HG03280 (cell line): ENCODE results near the gene EEFSEC.

ENCODE experiments used
- ATAC-seq: cut with Tn5 transposase; IDR thresholded peaks from one replicate; pipeline ENCODE4 v1.9.1; 2021; ENCODE audit warnings: mild to moderate bottlenecking, moderate library complexity; ENCODE audit not compliant: unreplicated experiment

Gene EEFSEC

DNA sequence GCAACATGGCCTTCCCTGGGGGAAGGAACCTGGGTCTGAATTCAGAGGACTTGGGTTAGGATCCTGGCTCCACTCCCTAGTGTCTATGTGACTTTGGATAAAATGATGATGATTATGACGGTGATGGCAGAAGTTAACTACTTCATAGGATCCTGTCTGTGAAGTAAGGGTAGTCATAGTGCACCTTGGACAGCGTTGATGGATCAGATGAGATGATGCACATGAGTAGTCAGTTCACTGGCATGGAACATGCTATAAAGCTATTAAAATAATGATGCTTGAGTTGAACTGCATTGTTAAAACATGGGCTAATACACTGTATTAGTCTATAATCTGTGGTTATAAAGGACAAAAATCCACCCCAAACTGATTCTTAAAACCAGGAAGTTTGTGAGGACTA lies 62.0 kb downstream of the EEFSEC start:
- no peak for ATAC-seq

DNA sequence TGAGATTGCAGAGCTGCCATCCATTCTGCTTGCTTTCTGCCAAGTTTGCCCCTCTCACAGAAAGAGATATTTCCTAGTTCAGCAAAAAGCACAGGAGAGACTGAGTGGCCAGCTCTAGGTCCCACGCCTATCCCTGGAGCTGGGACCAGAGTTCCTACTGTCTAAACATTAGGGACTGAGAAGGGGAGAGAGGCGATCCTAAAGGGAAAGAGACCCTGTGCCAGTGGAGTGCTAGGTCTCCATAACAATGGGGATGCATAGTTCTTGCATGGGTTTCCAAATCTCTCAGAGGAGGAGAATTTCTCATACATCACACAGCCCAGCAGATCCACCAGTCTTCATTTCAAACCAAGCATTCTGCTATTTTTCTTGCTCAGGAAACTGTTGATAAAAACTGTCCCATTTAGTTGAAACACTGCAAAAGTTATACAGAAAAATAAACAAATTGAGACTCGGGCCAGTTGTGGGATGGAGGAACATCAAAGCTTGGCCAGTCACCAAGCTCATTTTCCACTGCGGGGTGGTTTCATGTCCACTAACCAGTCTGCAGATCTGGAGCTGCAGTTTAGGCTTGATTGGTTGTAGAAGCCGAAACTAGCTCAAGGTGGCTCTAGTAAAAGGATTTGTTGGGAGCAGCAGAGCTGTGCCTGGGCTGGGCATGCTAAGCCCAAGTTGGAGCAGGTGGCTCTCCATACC lies 62.7 kb downstream of the EEFSEC start:
- ATAC-seq: no peak

DNA sequence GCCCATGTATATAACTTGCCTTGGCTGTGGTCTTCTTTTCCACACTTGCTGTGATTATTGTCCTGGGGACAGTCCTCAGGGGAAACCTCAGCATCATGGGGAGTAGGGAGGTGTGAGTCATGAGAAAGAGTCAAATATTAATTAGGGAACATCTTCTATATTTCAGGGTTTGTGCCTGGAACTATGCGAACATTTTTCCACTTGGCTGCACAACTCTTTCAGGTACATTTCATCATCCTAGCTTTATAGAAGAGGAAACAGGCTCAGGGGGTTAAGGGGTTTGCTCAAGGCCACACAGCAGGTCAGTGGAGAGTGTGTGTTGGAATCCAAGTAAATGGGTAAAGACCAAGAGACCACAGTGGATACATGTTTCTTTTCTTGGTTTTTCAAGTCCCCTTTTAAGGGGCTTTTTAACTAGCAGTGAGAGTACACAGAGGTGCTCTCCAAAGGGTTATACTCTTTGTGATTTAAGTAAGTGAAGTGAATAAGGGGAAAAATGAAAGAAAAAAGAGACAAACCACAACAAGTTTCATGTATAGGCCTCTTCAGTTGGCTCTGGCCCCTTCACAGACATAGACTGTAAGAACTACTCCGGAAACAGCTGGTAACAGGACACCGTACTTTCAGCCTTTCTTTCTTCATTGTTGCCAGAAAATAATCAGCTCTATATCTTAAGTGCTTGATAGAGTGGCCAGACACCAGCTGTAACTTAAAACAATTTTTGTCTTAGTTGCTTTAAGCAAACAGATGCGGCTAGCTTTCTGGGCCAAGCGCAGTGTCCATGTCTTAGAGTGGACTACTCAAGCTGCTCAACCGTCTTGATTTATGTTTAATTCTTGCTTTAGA lies 64.6 kb downstream of the EEFSEC start:
- no peak for ATAC-seq

DNA sequence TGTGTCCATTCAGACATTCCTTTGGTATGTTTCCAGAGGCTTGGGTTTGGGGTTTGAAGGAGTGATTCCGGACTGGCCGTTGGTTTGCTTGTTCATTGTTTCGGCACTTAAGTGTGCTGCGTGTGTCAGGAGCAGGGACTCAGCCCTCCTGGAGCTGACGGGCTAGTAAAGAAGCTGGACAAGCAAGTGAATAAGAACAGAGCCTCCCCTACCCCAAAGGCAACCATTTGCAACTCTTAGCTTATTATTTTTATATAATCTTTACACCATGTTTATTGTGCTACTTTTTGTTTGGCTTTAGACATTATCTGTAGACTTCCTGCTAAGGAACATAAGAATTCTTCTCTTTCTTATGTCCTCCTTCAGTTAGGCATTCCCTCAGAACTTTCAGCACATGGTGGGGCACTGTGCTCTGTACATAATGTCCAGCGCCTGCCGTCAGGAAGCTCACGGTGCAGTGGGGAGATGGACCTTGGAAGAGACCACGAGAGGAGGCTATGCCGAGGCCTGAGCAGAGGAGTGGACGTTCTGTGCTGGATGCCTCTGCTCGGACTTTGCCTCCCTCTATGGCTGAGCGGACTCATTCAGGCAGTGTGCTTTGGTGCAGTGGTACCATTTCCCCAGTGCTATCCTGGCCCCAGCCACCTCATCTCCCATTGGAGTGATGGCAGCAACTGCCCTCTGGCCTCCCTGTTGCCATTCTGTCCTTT lies 65.4 kb downstream of the EEFSEC start:
- no peak for ATAC-seq

DNA sequence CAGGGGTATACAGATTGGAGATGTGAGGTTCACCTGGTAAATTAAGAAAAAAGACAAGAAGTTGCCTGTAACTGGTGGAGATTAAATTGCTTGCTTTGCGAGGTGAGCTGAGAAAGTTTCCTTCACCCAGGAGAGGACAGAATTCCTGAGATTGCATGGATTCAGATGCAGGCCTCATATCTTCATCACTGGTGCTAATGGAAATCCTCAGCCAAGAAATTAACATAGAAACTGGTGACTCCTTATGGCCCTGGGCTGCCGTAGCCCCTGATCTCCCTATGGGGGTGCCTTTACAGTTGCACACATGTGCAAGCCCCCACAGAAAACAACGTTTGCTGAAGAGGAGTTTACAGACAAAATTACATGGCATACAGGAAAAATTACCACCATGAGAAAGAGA lies 68.0 kb downstream of the EEFSEC start:
- ATAC-seq: no peak

DNA sequence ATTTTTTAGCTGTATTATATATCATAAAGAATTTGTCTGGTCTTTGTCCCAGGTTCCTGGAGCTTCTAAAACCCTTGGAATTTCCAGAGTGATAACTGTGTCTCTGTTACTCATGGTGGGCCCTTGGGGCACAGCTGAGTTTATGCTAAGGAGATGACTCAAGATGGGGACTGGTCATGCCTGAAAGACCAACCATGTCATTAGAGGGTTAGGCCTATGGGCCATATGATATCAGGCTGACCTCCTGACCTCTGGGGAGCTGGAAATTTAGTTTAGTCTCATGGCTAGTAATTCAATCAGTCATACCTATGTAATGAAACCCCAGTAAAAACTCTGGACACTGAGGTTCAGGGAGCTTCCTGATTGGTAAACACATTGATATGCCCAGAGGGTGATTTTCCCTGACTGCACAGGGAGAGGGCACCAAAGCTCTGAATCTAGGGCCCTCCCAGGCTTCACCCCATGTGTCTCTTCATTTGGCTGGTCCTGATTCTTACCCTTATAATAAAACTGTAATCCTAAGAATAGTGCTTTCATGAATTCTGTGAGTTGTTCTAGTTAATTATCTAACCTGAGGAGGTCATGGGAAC lies 69.6 kb downstream of the EEFSEC start:
- ATAC-seq: no peak

DNA sequence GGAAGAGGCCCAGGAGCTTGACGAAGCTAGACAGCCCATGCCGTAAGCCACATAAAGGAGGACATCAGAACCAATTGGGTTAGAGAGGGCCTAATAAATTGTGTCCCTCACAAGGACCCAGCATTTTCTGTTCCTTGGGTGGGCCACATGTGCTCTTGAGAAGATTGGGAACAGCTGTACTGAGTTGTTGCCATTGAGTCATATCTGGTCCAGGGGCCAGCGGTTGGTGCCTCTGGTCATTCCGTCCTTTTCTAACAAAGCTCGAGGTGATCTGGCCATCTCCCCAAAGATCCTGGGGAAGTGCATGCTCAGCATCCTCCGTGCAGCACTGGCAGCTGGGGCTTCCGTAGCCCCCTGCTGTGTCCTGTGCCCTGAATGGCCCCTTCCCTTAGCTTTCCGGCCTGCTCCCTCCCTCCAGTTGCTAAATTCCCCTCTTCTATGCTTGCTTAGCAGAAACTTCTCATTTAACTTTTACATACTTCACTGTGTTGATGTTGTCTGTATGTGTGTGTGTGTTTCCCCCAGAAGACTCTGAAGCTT lies 73.0 kb downstream of the EEFSEC start:
- ATAC-seq: no peak

DNA sequence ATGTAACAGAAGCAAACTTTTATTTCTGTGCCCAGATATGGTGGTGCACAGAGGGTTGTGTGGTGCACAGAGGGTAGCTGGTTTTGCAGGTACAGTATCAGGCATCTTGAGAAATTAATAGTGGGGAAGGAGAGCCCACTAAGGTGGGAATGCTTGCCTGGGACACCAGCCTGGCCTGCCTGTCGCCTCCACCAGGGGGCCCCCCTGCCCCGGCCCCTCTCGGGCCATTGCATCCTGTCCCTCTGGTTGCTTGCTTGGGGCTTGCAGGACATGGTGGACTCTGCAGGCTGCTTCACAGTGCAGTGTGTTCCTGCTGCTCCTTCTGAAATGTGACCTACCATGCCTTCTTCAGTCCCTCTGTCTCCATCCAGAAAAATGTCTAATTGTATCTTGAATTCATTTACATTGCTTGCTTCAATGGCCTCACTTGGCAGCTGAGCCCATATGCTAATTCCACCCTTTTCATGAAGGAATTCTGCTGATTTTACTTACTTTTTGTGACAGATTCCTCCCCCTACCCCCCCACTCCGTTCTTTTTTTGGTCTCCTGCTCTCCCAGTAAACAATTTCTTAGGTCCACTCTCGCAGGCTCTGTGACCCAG lies 73.6 kb downstream of the EEFSEC start:
- no peak for ATAC-seq

DNA sequence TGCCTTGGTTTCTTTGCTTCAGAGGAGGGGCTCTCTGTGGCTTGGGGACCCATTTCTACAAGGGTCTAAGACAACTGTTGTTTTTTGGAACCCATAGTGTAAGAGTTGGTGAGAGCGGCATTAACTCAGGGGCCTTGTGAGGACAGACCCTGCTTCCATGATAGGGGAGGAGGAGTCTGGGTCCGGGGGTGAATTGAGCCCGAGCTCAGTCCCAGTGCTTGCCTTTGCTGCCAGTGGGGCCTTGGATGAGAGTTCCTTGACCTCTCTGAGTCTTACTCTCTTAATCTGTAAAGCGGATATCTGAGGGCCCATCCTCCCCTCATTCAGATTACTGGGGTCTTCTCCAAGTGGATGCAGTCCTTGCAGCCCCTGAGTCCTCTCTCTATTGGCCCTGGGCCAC lies 74.2 kb downstream of the EEFSEC start:
- ATAC-seq: no peak

DNA sequence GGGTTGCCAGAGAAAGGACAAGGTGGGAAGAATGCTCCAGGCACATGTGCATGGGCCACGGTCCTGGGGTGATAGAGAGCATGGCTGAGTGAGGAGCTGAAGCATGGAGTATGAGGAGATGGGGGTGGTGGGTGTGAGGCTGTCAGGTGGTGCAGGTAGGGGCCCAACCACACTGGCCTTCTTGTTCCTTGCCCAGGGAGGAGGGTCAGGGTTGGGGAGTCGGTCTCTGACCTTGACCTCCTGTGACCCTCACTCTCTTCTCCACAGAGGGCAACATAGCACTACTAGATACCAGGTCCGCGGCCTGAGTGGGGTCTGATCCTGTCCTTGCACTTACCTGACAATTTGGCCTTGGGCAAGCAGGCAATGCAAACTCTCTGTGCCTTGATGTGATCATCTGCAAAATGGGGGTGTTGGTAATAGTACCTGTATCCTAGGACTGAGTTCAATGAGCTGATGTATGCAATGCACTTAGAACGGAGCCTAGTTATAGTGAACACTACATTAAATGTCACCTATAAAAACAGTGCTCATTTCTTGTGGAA lies 75.2 kb downstream of the EEFSEC start:
- no peak for ATAC-seq

DNA sequence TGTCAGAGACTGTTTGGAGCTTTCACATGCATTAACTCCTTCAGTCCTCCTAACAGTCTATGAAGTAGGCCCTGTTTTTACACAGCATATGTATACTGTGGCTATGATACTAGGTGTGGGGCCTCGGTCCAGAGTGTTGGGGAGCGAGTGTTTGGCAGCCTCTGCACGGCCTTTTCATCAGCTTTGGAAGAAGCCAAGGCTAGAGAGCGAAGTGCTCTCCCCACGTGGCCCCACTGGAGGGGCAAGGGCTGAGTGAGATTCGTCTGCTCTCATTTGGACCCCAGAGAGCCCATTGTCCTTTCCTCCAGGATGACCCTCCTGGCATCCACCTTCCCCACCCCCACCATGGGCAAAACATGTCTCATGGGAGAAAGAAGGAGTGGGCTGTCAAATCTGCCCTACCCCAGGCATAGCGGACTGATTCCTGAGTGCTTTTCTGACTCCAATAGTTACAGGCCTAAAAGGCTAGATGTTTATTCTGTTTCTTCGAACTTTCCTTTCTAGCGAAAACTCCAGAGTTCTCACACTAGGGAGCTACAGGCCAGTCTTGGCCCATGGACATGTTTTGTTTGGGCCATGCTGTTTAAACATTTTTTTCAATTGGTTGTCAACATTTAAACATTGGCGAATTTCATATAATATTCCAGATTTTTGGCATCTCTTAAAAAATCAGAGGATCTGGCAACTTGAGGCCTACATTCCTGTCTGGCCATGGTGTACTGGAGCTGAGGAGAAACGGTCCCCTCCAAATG lies 76.0 kb downstream of the EEFSEC start:
- no peak for ATAC-seq

DNA sequence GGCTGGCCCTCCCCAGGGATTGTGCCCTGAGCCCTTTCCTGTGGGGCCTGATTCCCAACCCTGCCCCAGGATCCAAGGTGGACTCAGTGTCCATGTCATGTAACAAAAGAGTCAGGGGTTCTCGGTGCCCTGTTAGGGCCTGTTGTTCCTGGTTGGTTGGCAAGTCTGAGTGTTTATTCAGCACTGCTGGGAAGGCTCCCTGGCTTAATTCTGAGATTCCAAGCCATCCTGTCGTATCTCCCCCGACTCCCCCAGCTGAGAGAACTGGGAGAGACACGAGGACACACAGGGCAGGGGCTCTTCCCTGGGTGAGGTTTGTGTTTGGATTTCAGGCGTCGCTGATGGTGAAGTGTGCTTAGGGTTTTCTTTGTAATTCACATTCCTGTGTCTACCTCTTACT lies 78.3 kb downstream of the EEFSEC start:
- no peak for ATAC-seq

DNA sequence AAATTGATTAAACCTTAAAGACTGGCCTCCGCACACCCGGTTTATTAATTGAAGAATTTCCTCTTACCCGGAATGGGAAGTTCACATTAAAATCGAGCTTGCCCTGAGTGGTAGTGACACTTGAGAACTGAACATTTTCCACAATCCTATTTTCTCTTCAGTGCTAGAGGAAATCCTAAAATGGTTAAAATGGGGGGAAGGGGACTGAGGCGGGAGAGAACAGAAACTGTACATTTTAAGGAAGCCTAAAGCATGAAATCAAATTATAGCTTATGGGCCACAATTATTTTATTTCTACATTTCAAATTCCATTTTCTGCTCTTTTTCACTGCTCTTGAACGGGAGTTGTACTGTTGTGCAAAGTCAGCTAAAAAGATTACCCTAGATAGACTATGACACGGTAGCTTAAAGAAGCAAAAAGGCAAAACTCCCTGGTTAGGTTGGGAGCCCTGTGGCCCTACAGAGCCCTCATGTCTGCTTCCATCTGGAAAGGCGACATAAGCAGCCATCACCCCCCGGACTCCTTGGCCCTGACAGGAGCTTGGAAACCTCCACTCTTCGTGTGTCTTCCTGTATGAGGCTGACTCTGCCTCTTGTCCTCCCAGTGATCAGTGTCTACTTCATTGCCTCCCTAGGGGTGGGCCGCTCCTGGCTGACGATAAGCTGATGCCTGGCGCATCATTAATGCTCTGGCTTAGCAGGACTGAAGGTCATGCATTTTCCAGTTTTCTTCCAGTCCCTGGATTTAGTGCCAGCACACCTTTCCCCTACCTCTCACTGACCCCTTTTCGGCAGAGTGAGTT lies 79.3 kb downstream of the EEFSEC start:
- ATAC-seq: no peak

DNA sequence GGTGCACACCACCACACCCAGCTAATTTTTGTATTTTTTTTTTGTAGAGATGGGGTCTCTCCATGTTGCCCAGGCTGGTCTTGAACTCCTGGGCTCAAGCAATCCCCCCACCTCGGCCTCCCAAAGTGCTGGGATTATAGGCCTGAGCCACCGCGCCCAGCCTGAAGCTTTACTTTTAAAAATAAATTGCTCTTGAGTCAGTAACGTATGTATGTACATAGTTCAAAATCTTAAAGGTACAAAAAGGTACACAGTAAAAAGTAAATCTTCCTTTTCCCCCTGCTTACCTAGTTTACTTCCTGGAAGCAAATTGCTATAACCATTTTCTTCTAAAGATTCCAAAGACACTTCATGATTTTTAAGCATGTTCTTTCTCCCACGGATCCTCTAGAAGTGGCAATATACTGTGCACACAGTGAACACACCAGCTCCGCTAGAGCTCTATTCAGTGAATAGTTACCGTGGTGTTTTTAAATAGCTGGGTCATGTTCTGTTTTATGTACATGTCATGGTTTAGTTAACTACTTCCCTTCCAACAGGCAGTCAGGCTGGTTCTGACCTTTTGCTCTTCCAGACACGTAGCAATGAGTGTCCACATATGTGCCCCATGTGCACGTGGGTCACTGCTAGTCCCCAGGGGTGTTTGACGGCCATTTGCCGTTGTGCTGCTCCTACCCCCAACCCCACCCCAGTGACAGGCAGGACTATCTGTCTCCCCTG lies 82.1 kb downstream of the EEFSEC start:
- no peak for ATAC-seq

DNA sequence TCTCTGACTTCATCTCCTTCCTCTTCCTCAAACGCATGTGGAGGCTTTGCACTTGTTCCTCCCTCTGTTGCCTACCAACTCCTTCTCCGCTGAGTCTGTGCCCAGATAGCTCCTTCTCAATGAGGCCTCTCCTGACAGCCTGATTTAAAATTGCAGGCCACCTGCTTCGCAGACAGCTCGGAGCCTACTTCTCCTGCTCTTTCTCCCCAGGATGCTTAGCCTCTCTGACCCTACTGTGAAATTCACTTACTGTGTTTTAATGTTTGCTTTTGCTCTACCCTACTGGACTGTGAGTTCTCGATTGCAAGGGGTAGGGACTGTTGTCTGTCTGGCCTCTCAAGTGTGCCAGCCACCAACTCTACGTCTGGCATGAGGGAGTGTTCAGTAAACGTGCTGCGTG lies 83.4 kb downstream of the EEFSEC start:
- ATAC-seq: no peak

DNA sequence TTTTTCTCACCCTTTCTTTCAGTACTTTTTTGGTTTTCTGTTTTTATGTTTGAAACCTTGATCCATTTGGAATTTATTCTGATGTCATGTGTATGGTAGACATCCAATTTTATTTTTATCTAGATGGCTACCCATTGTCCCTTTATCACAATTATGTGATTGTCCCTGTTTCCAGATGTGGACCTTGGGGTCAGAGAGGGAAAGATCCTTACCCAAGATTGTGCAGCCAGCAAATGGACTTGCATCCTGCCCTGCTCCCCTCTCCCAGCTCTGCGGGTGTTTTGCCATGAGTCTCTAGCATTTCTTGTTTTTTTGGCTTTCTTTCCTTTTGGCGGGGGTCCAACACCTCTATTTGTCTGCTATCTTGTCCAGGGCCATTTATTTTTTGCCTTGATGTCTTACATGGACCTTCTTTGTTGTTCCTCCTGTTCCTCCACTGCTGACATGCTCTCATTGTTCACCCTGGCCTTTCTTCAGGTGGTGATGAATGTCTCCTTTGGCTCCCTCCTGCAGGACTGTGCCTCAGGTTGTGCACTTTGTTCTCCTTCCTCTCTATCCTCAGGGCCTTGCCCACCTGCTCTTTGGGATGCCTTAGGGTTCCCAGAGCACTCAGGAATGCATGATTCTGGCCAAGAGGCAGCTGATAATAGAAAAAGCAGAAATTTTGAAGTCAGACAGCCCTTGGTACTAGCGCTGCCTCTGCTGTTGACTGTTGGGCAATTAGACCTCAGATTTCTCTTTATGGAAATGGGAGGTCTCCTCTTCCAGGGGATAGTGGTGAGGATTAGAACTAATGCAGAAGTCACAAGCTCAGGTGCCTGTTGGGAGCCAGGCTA lies 84.3 kb downstream of the EEFSEC start:
- no peak for ATAC-seq

DNA sequence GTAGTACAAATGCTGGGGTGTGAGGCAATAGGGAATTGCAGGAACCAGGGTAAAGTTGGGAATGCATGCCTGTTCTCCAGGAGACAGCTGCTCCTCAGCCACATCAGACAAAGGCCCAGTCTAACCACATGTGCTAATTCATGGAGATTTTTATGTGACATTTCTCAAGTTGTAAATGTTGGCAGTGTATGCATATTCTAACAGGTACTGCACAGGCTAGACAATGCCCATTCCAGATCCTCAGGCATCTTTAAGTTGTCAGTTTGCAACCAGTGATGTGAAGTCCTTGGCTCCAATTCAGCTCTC lies 84.9 kb downstream of the EEFSEC start:
- ATAC-seq: no peak

DNA sequence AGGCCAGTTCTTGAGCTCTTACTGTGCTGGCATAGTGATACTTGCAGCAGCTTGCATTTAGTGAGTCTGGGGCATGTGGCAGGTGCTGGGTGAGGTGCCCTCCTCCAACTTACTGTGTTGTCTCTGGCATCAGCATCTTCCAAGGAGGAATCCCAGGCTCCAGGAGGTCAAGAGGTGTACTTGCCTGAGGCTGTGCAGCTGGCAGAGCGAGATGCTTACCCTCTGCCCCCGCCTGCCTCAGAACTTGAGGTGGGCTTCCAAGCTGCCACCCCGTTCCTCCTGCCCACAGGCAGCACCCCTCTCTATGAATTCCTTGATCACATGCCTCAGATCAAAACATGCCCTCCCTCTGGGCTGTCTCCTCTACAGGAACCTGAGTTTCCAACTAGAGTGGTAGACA lies 86.0 kb downstream of the EEFSEC start:
- ATAC-seq: no peak
